ENCODE results near the gene RTN1. TPM values are rescaled to one million over a fixed set of nuclear protein-coding genes. Genes with fewer than 3 reads are reported as not detected.
"Not testable (repeated sequence)": the region's sequence is repeated elsewhere in the genome, so short reads cannot be mapped to it uniquely, and the experiment has no call there.

Gene RTN1
- total RNA-seq, 2 experiments from 2014 or later, result not detected

GRCh38 chr14:59656473-59656872, 214.1 kb downstream of the RTN1 start:
- intact Hi-C loops (cut with micrococcal nuclease; ENCODE audit: unreplicated experiment), result no loop called here
- TF ChIP-seq EZH2phosphoT487 (IDR thresholded peaks at IDR 0.05; ENCODE audit: borderline replicate concordance, low read depth, low read length), result no peak
- TF ChIP-seq, protein P1, sequence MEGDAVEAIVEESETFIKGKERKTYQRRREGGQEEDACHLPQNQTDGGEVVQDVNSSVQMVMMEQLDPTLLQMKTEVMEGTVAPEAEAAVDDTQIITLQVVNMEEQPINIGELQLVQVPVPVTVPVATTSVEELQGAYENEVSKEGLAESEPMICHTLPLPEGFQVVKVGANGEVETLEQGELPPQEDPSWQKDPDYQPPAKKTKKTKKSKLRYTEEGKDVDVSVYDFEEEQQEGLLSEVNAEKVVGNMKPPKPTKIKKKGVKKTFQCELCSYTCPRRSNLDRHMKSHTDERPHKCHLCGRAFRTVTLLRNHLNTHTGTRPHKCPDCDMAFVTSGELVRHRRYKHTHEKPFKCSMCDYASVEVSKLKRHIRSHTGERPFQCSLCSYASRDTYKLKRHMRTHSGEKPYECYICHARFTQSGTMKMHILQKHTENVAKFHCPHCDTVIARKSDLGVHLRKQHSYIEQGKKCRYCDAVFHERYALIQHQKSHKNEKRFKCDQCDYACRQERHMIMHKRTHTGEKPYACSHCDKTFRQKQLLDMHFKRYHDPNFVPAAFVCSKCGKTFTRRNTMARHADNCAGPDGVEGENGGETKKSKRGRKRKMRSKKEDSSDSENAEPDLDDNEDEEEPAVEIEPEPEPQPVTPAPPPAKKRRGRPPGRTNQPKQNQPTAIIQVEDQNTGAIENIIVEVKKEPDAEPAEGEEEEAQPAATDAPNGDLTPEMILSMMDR (conservative IDR thresholded peaks at IDR 0.05; ENCODE audit: low read length), result no peak
- BruUV-seq (replicated peaks), result no TSS peak
- POLR2A ChIA-PET, result no interaction called here
- H4K20me1 ChIP-seq (ENCODE audit: insufficient read depth, low read length), result no peaks in the 10 kb centered on the region
- H3K4me1 ChIP-seq (ENCODE audit: insufficient read depth, low read length, poor library complexity, severe bottlenecking), result no peaks in the 10 kb centered on the region
- DNase-seq (ENCODE audit: low spot score), result no peak
- H3K4me2 ChIP-seq (ENCODE audit: low read length), result no peak overlapping the region
- H3K79me2 ChIP-seq (ENCODE audit: insufficient read depth, low read depth, low read length), result no peaks in the 10 kb centered on the region
- no peaks in the 10 kb centered on the region for H3K9me3 ChIP-seq (ENCODE audit: low read length)
- CTCF ChIA-PET (ENCODE audit: unreplicated experiment), result no interaction called here
- H2AFZ ChIP-seq (ENCODE audit: low read length), result no peak overlapping the region
- H3K4me3 ChIP-seq (ENCODE audit: low read depth, low read length, poor library complexity, severe bottlenecking), result no peak overlapping the region
- H3K9me2 ChIP-seq (ENCODE audit: insufficient read depth, low read length), result no peaks in the 10 kb centered on the region
- no peak overlapping the region for H3K27ac ChIP-seq (ENCODE audit: low read depth, low read length, poor library complexity, severe bottlenecking)
- H3K36me3 ChIP-seq (ENCODE audit: insufficient read depth, low read length), result no peaks in the 10 kb centered on the region

- BruUV-seq (replicated peaks); H3K36me3 ChIP-seq (ENCODE audit: insufficient read depth, low read length); H4K20me1 ChIP-seq (ENCODE audit: insufficient read depth, low read length); DNase-seq (ENCODE audit: low spot score); H3K9me2 ChIP-seq (ENCODE audit: insufficient read depth, low read length); CTCF ChIA-PET (ENCODE audit: unreplicated experiment); H3K4me1 ChIP-seq (ENCODE audit: insufficient read depth, low read length, poor library complexity, severe bottlenecking); POLR2A ChIA-PET; H2AFZ ChIP-seq (ENCODE audit: low read length); H3K4me2 ChIP-seq (ENCODE audit: low read length); H3K4me3 ChIP-seq (ENCODE audit: low read depth, low read length, poor library complexity, severe bottlenecking); H3K27ac ChIP-seq (ENCODE audit: low read depth, low read length, poor library complexity, severe bottlenecking); intact Hi-C loops (cut with micrococcal nuclease; ENCODE audit: unreplicated experiment); H3K79me2 ChIP-seq (ENCODE audit: insufficient read depth, low read depth, low read length); H3K9me3 ChIP-seq (ENCODE audit: low read length): not testable (repeated sequence)
Measured at GRCh38 chr14:59654131-59654530, 216.4 kb downstream of the RTN1 start.

- H3K4me1 ChIP-seq (ENCODE audit: insufficient read depth, low read length, poor library complexity, severe bottlenecking); intact Hi-C loops (cut with micrococcal nuclease; ENCODE audit: unreplicated experiment); DNase-seq (ENCODE audit: low spot score); CTCF ChIA-PET (ENCODE audit: unreplicated experiment); H3K9me2 ChIP-seq (ENCODE audit: insufficient read depth, low read length); BruUV-seq (replicated peaks); H3K27ac ChIP-seq (ENCODE audit: low read depth, low read length, poor library complexity, severe bottlenecking); H4K20me1 ChIP-seq (ENCODE audit: insufficient read depth, low read length); POLR2A ChIA-PET; H3K4me2 ChIP-seq (ENCODE audit: low read length); H3K79me2 ChIP-seq (ENCODE audit: insufficient read depth, low read depth, low read length); H3K4me3 ChIP-seq (ENCODE audit: low read depth, low read length, poor library complexity, severe bottlenecking); H2AFZ ChIP-seq (ENCODE audit: low read length); H3K36me3 ChIP-seq (ENCODE audit: insufficient read depth, low read length): not testable (repeated sequence)
- 0 out of 2 replicates have a peak, but pooled peaks cover 19% of the 10 kb centered on the region for H3K9me3 ChIP-seq (ENCODE audit: low read length)
Measured at GRCh38 chr14:59646832-59647231, 223.7 kb downstream of the RTN1 start.

DNA sequence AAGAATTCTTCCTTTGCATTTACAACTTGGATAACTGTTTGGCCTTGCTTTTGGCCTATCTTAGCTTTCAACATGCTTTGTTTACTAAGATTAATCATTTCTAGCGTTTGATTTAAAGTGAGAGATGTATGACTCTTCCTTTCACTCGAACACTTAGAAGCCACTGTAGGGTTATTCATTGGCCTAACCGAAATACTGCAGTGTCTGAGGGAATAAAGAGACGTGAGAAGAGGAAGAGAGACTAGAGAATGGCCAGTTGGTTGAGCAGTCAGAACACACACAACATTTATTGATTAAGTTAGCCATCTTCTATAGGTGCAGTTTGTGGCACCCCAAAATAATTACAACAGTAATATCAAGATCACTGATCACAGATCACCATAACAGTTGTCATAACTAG, 231.7 kb downstream of the RTN1 start:
- Histone ChIP-seq H3K36me3 (ENCODE audit: insufficient read depth, low read length) (no peaks in the 10 kb centered on the region), H4K20me1 (ENCODE audit: insufficient read depth, low read length) (no peaks in the 10 kb centered on the region), H3K4me3 (ENCODE audit: low read depth, low read length, poor library complexity, severe bottlenecking) (no peak overlapping the region), H3K27ac (ENCODE audit: low read depth, low read length, poor library complexity, severe bottlenecking) (no peak overlapping the region), H3K4me2 (ENCODE audit: low read length) (no peak overlapping the region), H3K9me3 (ENCODE audit: low read length) (0 out of 2 replicates have a peak, but pooled peaks cover 16% of the 10 kb centered on the region), H3K9me2 (ENCODE audit: insufficient read depth, low read length) (no peaks in the 10 kb centered on the region), H2AFZ (ENCODE audit: low read length) (no peak overlapping the region), H3K79me2 (ENCODE audit: insufficient read depth, low read depth, low read length) (no peaks in the 10 kb centered on the region), H3K4me1 (ENCODE audit: insufficient read depth, low read length, poor library complexity, severe bottlenecking) (no peaks in the 10 kb centered on the region)
- ChIA-PET POLR2A (interaction anchor here (1.0 kb wide), 1 partner anchor 100 kb away, joined by 3 read pairs; no protein-coding TSS in a partner anchor), CTCF (ENCODE audit: unreplicated experiment) (no interaction called here)
- TF ChIP-seq, protein P1 (conservative IDR thresholded peaks at IDR 0.05; ENCODE audit: low read length), result no peak
- TF ChIP-seq EZH2phosphoT487 (IDR thresholded peaks at IDR 0.05; ENCODE audit: borderline replicate concordance, low read depth, low read length), result no peak
- intact Hi-C loops (cut with micrococcal nuclease; ENCODE audit: unreplicated experiment), result no loop called here
- DNase-seq (ENCODE audit: low spot score), result no peak
- BruUV-seq (replicated peaks), result no TSS peak
